Type B pancreatic cell (in vitro differentiated cells): ENCODE measurements around the gene TUB. TPM values are rescaled to one million over a fixed set of nuclear protein-coding genes. Genes with fewer than 3 reads are reported as not detected.
A peak's percentile ranks its signal among the peaks of the same experiment; 100 is the strongest.

Experiments
- DNase-seq: peaks from one replicate; pipeline ENCODE4 v3.0.0; 2021; ENCODE audit warnings: mixed read lengths; ENCODE audit not compliant: unreplicated experiment; ENCODE audit errors: extremely low spot score
- H3K27ac Mint-ChIP-seq: 2 replicates; pipeline ENCODE4 v1.8.0; 2021; ENCODE audit warnings: mild to moderate bottlenecking, mixed read lengths
- H3K27me3 Mint-ChIP-seq: 2 replicates; pipeline ENCODE4 v1.8.0; 2021; ENCODE audit warnings: mixed read lengths
- H3K36me3 Mint-ChIP-seq: 2 replicates; pipeline ENCODE4 v1.8.0; 2021; ENCODE audit warnings: mixed read lengths
- H3K4me1 Mint-ChIP-seq: one replicate; pipeline ENCODE4 v1.8.0; 2021; ENCODE audit warnings: mixed read lengths; ENCODE audit not compliant: unreplicated experiment
- H3K4me3 Mint-ChIP-seq: 2 replicates; pipeline ENCODE4 v1.8.0; 2021; ENCODE audit warnings: mild to moderate bottlenecking, mixed read lengths
- H3K9me3 Mint-ChIP-seq: 2 replicates; pipeline ENCODE4 v1.8.0; 2021; ENCODE audit warnings: mixed read lengths
- CTCF ChIP-seq: fragments of 200-600 bp; sonication (generic); conservative IDR thresholded peaks from 2 replicates; pipeline ENCODE4 v1.5.0; 2021; ENCODE audit warnings: antibody characterized with exemption, mild to moderate bottlenecking
- total RNA-seq: library from RNA; stranded (reverse); gene quantifications from 2 replicates; pipeline ENCODE4 v1.2.1, GENCODE V29; 2021; ENCODE audit warnings: low replicate concordance

Gene TUB
- total RNA-seq, 1 donor from 2014 or later = 28.8 TPM

GRCh38 chr11:8049084-8049483, 31.9 kb upstream of the TUB start:
- DNase-seq = no peak
- no peak overlapping the region for H3K27ac Mint-ChIP-seq
- no peaks in the 10 kb centered on the region for H3K9me3 Mint-ChIP-seq
- no peak for TF ChIP-seq CTCF
- H3K36me3 Mint-ChIP-seq = no peaks in the 10 kb centered on the region
- no peak overlapping the region for H3K4me3 Mint-ChIP-seq
- H3K4me1 Mint-ChIP-seq = no peaks in the 10 kb centered on the region
- peaks cover 27% of the 10 kb centered on the region for H3K27me3 Mint-ChIP-seq

- H3K4me3 Mint-ChIP-seq = no peak overlapping the region
- peak; percentile 62 for DNase-seq
- peaks cover 7% of the 10 kb centered on the region for H3K27me3 Mint-ChIP-seq
- TF ChIP-seq CTCF = no peak
- no peaks in the 10 kb centered on the region for H3K9me3 Mint-ChIP-seq
- no peak overlapping the region for H3K27ac Mint-ChIP-seq
- H3K4me1 Mint-ChIP-seq = peaks cover 19% of the 10 kb centered on the region
- no peaks in the 10 kb centered on the region for H3K36me3 Mint-ChIP-seq
Observed at GRCh38 chr11:8055091-8055835, 25.7 kb upstream of the TUB start.

GRCh38 chr11:8055836-8056526, 25.0 kb upstream of the TUB start:
- Mint-ChIP-seq H3K36me3 (no peaks in the 10 kb centered on the region), H3K4me1 (peaks cover 19% of the 10 kb centered on the region), H3K27me3 (peaks cover 7% of the 10 kb centered on the region)

GRCh38 chr11:8056810-8057463, 24.1 kb upstream of the TUB start:
- peak; percentile 51 for DNase-seq
- peaks cover 19% of the 10 kb centered on the region for H3K4me1 Mint-ChIP-seq

More at GRCh38 chr11:8055836-8056526, 25.0 kb upstream of the TUB start:
- peak; percentile 61 for DNase-seq
- Mint-ChIP-seq H3K27ac (no peak overlapping the region), H3K4me3 (no peak overlapping the region), H3K9me3 (no peaks in the 10 kb centered on the region)
- TF ChIP-seq CTCF = no peak

GRCh38 chr11:8058216-8058615, 22.8 kb upstream of the TUB start:
- Mint-ChIP-seq H3K36me3 (no peaks in the 10 kb centered on the region), H3K9me3 (no peaks in the 10 kb centered on the region), H3K4me3 (no peak overlapping the region), H3K4me1 (peaks cover 19% of the 10 kb centered on the region), H3K27me3 (no peaks in the 10 kb centered on the region), H3K27ac (no peak overlapping the region)
- TF ChIP-seq CTCF = no peak
- DNase-seq = no peak

More at GRCh38 chr11:8056810-8057463, 24.1 kb upstream of the TUB start:
- H3K27me3 Mint-ChIP-seq = peaks cover under 1% of the 10 kb centered on the region
- H3K27ac Mint-ChIP-seq = no peak overlapping the region
- H3K9me3 Mint-ChIP-seq = no peaks in the 10 kb centered on the region
- no peak overlapping the region for H3K4me3 Mint-ChIP-seq
- H3K36me3 Mint-ChIP-seq = no peaks in the 10 kb centered on the region
- no peak for TF ChIP-seq CTCF
